IPS-20b (cell line): Measurements from ENCODE around the gene JUP.

ENCODE experiments used
- H3K27ac ChIP-seq: one replicate; pipeline ENCODE4 v1.5.1; 2013; ENCODE audit warnings: low read length
- H3K27me3 ChIP-seq: 2 replicates; pipeline ENCODE4 v1.6.1; 2013; ENCODE audit warnings: mild to moderate bottlenecking, low read length, inconsistent platforms; ENCODE audit not compliant: insufficient read depth
- H3K36me3 ChIP-seq: 2 replicates; pipeline ENCODE4 v1.6.1; 2013; ENCODE audit warnings: low read depth, mild to moderate bottlenecking, inconsistent platforms, low read length, moderate library complexity; ENCODE audit not compliant: insufficient read depth
- H3K4me1 ChIP-seq: 2 replicates; pipeline ENCODE4 v1.6.1; 2013; ENCODE audit warnings: mild to moderate bottlenecking, control low read depth, inconsistent platforms, low read length, moderate library complexity; ENCODE audit not compliant: insufficient read depth
- H3K4me3 ChIP-seq: 2 replicates; pipeline ENCODE4 v1.5.1; 2013; ENCODE audit warnings: mild to moderate bottlenecking, low read length, inconsistent platforms
- H3K9ac ChIP-seq: 2 replicates; pipeline ENCODE4 v1.6.1; 2013; ENCODE audit warnings: low read depth, mild to moderate bottlenecking, inconsistent platforms, low read length, moderate library complexity
- H3K9me3 ChIP-seq: 2 replicates; pipeline ENCODE4 v1.6.1; 2013; ENCODE audit warnings: mild to moderate bottlenecking, low read depth, low read length, inconsistent platforms; ENCODE audit not compliant: insufficient read depth

The JUP gene

GRCh38 chr17:41739661-41740352 is 46.7 kb downstream of the JUP start:
- Histone ChIP-seq H3K4me3 (no peak overlapping the region), H3K27ac (no peak overlapping the region), H3K27me3 (peaks cover 31% of the 10 kb centered on the region), H3K9me3 (no peaks in the 10 kb centered on the region), H3K36me3 (no peaks in the 10 kb centered on the region), H3K9ac (no peak overlapping the region), H3K4me1 (peaks cover 5% of the 10 kb centered on the region)

GRCh38 chr17:41738801-41739112 is 47.8 kb downstream of the JUP start:
- no peaks in the 10 kb centered on the region for H3K36me3 ChIP-seq
- H3K4me3 ChIP-seq: no peak overlapping the region
- H3K9me3 ChIP-seq: no peaks in the 10 kb centered on the region
- H3K27me3 ChIP-seq: peaks cover 42% of the 10 kb centered on the region
- H3K4me1 ChIP-seq: peaks cover 5% of the 10 kb centered on the region
- H3K27ac ChIP-seq: peak overlapping the region; percentile 59
- H3K9ac ChIP-seq: peak overlapping the region; percentile 79; the same call in 1 of the 2 replicates

GRCh38 chr17:41738077-41738800 is 48.3 kb downstream of the JUP start:
- peak overlapping the region; percentile 59 for H3K27ac ChIP-seq
- peaks cover 5% of the 10 kb centered on the region for H3K4me1 ChIP-seq
- peaks cover 47% of the 10 kb centered on the region for H3K27me3 ChIP-seq
- H3K36me3 ChIP-seq: no peaks in the 10 kb centered on the region
- no peak overlapping the region for H3K4me3 ChIP-seq
- no peaks in the 10 kb centered on the region for H3K9me3 ChIP-seq
- peak overlapping the region; percentile 79 for H3K9ac ChIP-seq

- no peaks in the 10 kb centered on the region for H3K36me3 ChIP-seq
- no peak overlapping the region for H3K27ac ChIP-seq
- peaks cover 53% of the 10 kb centered on the region for H3K27me3 ChIP-seq
- H3K4me3 ChIP-seq: no peak overlapping the region
- no peaks in the 10 kb centered on the region for H3K9me3 ChIP-seq
- H3K4me1 ChIP-seq: peaks cover 5% of the 10 kb centered on the region
- H3K9ac ChIP-seq: no peak overlapping the region
Measured at GRCh38 chr17:41737680-41738023, 48.9 kb downstream of the JUP start.

- Histone ChIP-seq H3K36me3 (no peaks in the 10 kb centered on the region), H3K9ac (no peak overlapping the region), H3K27me3 (peaks cover 58% of the 10 kb centered on the region), H3K27ac (no peak overlapping the region), H3K4me1 (peaks cover 5% of the 10 kb centered on the region), H3K4me3 (no peak overlapping the region), H3K9me3 (no peaks in the 10 kb centered on the region)
Measured at GRCh38 chr17:41736983-41737679, 49.4 kb downstream of the JUP start.

- H3K27ac ChIP-seq: no peak overlapping the region
- H3K9me3 ChIP-seq: no peaks in the 10 kb centered on the region
- H3K36me3 ChIP-seq: no peaks in the 10 kb centered on the region
- no peak overlapping the region for H3K4me3 ChIP-seq
- peaks cover 72% of the 10 kb centered on the region for H3K27me3 ChIP-seq
- H3K9ac ChIP-seq: no peak overlapping the region
- peaks cover 5% of the 10 kb centered on the region for H3K4me1 ChIP-seq
Measured at GRCh38 chr17:41735744-41736143, 50.8 kb downstream of the JUP start.

- H3K27ac ChIP-seq: no peak overlapping the region
- H3K4me1 ChIP-seq: peaks cover 7% of the 10 kb centered on the region
- no peaks in the 10 kb centered on the region for H3K36me3 ChIP-seq
- H3K27me3 ChIP-seq: peaks cover 80% of the 10 kb centered on the region
- H3K9me3 ChIP-seq: no peaks in the 10 kb centered on the region
- H3K4me3 ChIP-seq: peak overlapping the region; percentile 78
- peak overlapping the region; percentile 86; the same call in 1 of the 2 replicates for H3K9ac ChIP-seq
Measured at GRCh38 chr17:41734949-41735313, 51.6 kb downstream of the JUP start.

- Histone ChIP-seq H3K9ac (peak within 1 kb of the TSS; percentile 86), H3K27me3 (peaks cover 80% of the 10 kb centered on the region), H3K4me3 (peak within 1 kb of the TSS; percentile 78)
Measured at GRCh38 chr17:41734139-41734948, 52.2 kb downstream of the JUP start, which contains the start of gene HAP1. Gene HAP1, minus strand, starts transcription at chr17:41734643. Its CDS starts 9 bp downstream, at chr17:41734634.

GRCh38 chr17:41733348-41734138 is 53.0 kb downstream of the JUP start:
- Histone ChIP-seq H3K9me3 (no peaks in the 10 kb centered on the region), H3K9ac (no peak overlapping the region), H3K36me3 (no peaks in the 10 kb centered on the region), H3K4me3 (peak overlapping the region; percentile 78; the same call in 1 of the 2 replicates), H3K27ac (no peak overlapping the region), H3K27me3 (peaks cover 80% of the 10 kb centered on the region), H3K4me1 (peaks cover 7% of the 10 kb centered on the region)

More at GRCh38 chr17:41734139-41734948, 52.2 kb downstream of the JUP start, which contains the start of gene HAP1:
- H3K36me3 ChIP-seq: no peaks in the 10 kb centered on the region
- no peaks in the 10 kb centered on the region for H3K9me3 ChIP-seq
- peaks cover 7% of the 10 kb centered on the region for H3K4me1 ChIP-seq
- H3K27ac ChIP-seq: no peak within 1 kb of the TSS

GRCh38 chr17:41731836-41732235 is 54.7 kb downstream of the JUP start:
- Histone ChIP-seq H3K4me3 (no peak overlapping the region), H3K9ac (no peak overlapping the region), H3K9me3 (no peaks in the 10 kb centered on the region), H3K36me3 (no peaks in the 10 kb centered on the region), H3K27me3 (peaks cover 70% of the 10 kb centered on the region), H3K4me1 (0 out of 2 replicates have a peak, but pooled peaks cover 2% of the 10 kb centered on the region), H3K27ac (no peak overlapping the region)
